ENCODE data around the gene DZIP1.

DNA sequence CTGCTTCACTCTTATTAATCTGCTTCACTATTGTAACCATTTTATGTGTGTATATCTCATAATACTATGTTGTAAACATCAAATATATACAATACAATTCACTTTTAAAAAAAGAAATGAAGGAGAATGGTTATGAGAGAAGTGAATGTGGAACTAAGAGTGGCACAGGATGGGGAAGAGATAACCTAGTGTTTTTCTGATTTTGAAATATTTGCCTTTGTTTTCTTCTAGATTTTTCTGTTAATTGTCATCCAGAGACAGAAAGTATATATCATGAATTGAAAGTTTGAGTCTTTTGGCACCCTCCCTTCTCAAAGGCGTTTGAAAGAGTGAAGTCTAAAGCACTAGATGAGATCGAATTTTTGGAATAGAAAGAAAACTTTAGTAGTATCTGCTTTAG lies 35.2 kb upstream of the DZIP1 start:
- TF ChIP-seq POLR2A (IDR thresholded peaks at IDR 0.05; ENCODE audit: low read length): no peak
- TF ChIP-seq GATA1 (IDR thresholded peaks at IDR 0.05; ENCODE audit: low read depth, low read length): no peak
